IPS DF 4.7 (cell line): ENCODE data around the gene B3GALNT2.

Experiments used
- DNase-seq: peaks from one replicate; pipeline ENCODE4 v3.0.0-alpha.2; 2013; ENCODE audit warnings: low spot score; ENCODE audit errors: extremely low read depth

Gene B3GALNT2

DNA sequence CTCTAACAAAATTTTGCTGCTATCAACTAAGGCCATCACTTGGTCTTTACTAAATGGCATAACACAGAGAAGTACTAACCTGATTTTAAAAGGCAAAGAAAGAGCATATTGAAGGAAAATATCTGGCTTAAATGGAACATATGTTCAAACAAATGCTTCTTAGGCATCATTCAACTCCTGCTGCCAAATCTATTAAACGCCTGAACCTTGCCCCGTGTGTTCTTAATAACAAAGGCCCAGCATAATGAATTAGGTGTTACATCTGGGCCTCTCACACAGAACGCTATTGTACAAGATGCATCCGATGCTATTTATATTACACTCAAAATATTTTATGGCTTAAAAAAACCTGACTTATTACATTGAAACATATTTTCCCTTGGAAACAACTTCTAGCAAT is 48.4 kb downstream of the B3GALNT2 start:
- DNase-seq, result no peak

- no peak for DNase-seq
Measured at GRCh38 chr1:235455097-235455496, 49.2 kb downstream of the B3GALNT2 start.

- DNase-seq, result no peak
Measured at GRCh38 chr1:235454021-235454420, 50.2 kb downstream of the B3GALNT2 start.

DNA sequence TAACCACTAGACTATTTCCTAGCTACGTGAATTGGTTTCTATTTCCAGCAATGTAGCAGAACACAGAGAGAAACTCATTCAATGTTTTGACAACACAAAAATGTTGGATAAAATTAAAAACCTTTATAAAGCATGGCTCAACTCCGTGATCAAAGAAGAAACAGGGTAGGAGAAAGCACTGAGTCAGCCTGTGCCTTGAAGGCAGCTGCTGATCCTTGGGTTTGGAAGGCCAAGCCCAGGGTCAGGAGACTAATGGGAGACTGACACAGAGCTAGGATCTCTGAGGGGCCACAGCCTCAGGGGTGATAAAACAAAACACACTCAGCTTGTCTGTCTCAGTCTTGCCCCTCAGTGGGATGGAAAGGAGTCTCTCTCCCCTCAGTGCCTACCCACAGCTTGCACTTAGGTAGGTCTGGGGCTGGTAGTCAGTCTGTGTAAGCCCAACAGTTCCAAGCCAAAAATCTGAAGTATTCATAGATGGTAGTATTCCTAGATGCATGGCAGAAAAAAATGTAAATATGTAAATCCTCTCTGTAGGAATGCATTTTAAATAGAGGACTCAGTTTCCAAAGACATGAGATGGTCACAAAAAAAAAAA is 53.3 kb downstream of the B3GALNT2 start:
- DNase-seq, result no peak

DNA sequence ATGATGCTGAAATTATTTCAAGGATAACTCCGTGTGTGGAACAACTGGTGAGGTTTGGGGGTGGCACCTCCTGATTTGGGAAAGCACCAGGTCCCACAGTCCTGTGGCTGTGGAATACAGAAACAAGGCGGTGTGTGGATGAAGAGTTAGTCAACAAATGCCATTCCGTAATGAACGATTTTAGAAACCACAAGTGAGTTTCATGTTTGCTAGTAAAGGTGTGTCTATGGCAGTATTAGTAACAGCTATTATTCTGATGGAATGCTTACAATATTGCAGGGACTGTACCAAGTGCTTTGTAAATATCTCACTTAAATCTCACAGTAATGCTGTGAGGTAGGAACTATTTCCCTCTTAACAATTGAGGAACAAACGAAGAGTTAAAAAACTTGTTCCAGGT is 53.8 kb downstream of the B3GALNT2 start:
- DNase-seq, result no peak

GRCh38 chr1:235448616-235449015 is 55.6 kb downstream of the B3GALNT2 start:
- DNase-seq, result no peak

DNA sequence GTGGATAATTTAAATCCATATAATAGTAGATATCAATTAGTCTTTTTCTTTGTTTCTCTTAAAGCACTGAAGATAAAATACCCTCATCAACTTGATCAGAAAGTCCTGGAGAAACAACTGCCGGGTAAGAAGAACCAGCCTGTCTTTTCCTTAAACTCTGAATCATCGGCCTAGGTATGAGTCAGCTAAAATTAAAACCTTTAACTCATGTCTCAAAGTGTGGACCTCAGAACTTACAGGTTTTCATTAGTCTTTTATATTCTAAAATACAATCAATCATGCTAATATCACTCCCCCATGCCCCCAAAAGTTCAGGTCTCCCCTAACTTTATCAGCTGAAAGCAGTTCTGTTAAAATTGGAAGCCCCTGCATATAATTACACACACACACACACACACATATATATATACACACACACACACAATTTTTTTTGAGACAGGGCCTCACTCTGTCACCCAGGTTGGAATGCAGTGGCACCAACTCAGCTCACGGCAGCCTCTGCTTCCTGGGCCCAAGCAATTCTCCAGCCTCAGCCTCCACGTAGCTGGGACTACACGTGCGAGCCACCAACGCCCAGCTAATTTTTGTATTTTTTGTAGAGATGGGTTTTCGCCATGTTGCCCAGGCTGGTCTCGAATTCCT is 61.3 kb downstream of the B3GALNT2 start:
- no peak for DNase-seq

DNA sequence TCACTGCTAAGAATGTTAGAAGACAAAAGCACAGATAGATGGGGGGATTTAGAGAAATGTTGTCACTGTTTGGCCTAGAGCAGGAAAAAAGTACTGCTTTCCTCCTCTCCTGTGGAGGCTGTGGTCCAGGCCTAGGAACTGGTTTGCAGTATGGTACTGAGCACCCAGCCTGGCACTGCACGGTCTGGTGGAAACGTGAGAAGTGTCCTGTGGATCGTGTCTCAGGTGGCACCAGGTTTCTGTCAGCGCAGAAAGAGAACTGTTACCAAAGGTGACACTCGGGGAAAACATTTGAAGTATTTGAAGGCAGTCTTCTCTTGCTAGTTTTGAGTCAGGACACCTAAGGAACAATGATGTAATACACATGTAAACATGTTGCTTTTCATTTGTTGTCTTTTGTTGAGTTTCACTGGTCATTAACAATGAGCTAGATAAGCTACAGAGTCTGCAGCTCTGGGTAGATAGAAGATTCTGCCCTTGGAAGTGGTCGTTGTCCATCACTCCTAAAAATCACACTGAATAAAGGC is 63.0 kb downstream of the B3GALNT2 start:
- DNase-seq, result no peak

DNA sequence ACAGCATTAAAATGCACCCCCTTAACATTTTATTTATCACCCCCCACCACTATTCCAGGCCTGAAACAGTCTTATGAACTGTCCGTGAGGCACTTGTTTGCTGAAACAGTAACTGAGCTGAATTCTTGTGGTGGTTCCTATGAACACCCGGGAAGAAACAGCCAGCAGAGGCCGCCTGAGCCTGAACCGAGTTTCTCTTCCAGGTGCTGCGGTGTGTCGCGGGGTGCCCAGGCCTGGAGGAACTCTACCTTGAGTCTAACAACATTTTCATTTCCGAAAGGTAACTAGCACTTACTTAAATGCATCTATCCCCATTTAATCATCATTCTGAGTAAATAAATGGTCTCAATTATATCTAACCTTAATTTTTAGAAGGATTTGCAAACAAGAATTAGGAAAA is 70.3 kb downstream of the B3GALNT2 start:
- no peak for DNase-seq

DNA sequence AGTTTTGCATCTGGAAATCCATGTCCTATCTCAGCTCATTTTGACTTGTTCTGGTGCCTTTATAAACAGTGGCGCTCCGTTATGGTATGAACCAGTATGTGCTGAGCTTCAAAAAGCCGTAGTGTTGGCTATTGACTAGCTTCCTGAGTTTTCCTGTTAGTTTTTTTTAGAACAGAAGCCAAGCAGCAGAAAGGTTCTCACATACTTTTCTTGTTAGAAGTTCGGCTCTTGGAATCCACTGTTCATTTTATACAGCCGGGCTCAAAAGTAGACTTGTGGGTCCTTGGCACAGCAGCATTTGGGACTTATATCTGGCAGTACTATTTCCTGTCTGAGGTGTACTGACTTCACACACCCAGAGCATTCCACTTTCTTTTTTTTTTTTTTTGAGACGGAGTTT is 73.3 kb downstream of the B3GALNT2 start:
- DNase-seq, result no peak

GRCh38 chr1:235429143-235429542 is 75.1 kb downstream of the B3GALNT2 start:
- DNase-seq, result no peak

DNA sequence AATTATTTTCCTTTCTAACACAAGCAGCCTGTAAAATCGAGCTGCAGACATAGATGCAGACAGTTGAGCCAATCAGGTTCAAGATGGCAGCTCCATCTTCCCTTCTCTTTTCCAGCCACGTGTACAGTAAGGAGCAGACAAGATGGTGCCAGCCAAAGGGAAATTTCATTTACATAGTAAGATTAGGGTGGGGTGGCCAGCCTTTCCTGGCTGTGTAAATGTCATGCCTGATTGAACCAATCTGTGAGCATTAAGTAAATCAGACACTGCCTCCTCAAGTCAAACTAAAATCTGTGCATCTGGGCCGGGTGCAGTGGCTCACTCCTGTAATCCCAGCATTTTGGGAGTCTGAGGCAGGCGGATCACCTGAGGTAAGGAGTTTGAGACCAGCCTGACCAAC is 76.8 kb downstream of the B3GALNT2 start:
- no peak for DNase-seq

- DNase-seq, result no peak
Measured at GRCh38 chr1:235426680-235427079, 77.6 kb downstream of the B3GALNT2 start.

- no peak for DNase-seq
Measured at GRCh38 chr1:235426143-235426542, 78.1 kb downstream of the B3GALNT2 start.

DNA sequence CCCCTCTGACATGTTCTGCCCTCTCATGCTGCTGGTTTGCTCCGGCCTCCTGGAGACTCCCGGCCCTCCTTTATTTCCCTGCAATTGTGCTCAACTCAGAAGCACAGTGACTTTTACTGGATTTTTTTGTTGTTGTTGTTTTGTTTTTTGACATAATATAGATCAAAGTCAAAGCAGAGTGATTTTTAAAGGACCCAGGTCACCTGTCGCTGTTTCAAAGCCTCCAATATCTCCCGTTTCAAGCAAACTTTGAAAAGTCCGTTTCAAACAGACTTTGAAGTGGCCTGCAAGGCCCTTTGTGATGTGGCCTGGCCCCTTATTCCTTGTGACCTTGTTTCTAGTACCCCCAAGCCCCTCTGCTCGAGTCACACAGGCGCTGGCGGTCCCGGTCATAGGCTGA is 78.9 kb downstream of the B3GALNT2 start:
- DNase-seq, result no peak

DNA sequence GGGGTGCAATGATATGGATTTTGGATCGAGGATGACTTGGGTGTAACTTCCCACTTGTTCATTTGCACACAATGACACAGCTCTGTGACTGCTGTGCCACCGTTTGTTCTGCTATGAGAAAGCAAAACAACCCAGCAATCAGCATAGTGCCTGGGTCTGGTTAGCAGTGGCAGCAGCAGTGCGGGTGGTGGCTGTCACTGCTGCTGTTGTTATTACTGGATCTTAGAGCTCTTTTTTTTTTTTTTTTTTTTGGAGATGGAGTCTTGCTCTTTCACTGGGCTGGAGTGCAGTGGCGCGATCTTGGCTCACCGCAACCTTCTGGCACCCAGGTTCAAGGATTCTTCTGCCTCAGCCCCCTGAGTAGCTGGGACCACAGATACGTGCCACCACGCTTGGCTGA is 80.2 kb downstream of the B3GALNT2 start:
- DNase-seq, result no peak

DNA sequence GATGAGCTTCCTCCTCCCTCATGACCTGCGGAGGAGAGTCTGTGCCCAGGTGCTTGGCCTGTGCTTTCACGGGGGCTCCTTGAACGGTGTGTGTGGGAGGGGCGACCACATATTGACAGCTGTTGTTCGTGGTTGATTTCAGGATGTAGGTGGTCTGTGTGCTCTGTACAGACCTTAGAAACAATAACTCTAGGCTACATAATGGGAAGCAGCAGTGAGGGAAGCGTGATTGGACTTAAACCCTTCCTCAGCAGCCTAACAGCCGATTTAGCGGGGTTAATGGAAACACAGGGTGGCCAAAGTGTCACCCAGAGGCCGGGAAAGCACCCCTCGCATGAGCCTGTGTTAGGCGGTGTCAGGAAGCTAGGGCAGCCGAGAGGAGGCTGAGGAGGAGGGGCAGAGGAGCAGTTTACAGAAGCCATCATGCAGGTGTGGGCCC is 81.0 kb downstream of the B3GALNT2 start:
- DNase-seq, result no peak

DNA sequence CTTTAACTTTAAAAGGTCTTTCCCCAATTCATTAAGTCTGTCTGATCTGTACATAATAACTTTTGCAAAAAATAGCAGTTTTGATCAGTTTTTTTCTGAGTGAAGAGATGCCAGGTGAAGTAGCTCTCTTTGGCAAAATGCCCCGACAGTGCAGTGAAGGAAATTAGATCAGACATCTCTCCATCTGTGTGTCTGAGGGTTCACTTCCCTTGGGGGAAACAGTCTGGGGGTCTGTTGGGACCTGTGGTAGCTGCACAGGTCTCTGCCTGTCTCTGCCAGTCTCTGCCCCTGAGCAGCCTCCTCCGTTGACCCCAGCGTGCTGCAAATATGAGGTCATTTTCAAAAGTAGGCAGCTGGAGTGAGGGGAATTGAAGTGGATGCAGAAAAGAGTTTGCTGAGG is 82.5 kb downstream of the B3GALNT2 start:
- DNase-seq, result no peak

DNA sequence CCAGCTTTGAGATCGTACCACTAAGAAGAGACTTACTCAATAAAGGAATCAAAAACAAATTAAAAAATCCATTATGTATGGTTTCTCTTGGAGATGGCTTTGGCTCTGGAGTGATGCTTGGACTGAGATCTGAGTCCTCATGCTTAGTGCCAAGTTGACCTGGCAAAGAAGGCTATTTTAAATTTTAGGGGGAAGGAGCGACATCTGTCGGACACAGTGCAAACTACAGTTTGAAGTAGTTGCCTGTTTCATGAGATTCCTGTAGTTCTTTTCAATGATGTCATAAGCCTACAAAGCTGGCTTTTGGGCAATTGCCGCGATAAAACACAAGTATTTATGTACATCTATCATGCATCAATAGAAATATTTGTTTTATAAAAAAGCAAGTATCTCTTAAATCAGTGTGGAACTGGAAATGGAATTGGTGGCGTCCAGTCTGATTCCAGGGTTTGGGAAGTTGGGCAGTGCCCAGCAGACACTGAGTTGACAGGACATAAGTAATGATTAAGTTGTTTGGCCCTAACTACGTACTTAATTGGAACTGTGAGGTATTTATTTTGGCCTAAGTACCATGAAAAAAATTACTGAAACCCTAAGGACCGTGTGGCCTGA is 87.1 kb downstream of the B3GALNT2 start:
- no peak for DNase-seq

DNA sequence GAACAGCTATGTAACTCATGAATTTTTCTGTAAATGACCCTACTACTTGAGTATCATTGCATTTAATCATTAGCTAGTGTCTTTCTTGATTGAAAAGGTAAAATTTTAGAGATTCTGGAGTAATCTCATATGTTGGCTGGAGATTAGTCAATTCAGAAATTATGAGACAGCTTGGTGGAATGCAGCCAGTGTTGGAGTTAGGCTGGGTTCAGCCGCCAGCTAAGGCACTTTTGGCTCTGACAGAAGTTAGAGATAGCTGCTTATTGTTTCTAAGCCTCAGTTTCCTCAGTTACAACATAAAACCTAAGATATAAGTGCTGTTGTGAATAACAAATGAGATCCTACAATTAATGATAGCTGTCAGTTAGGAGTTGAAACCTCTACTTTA is 87.6 kb downstream of the B3GALNT2 start:
- DNase-seq, result no peak

DNA sequence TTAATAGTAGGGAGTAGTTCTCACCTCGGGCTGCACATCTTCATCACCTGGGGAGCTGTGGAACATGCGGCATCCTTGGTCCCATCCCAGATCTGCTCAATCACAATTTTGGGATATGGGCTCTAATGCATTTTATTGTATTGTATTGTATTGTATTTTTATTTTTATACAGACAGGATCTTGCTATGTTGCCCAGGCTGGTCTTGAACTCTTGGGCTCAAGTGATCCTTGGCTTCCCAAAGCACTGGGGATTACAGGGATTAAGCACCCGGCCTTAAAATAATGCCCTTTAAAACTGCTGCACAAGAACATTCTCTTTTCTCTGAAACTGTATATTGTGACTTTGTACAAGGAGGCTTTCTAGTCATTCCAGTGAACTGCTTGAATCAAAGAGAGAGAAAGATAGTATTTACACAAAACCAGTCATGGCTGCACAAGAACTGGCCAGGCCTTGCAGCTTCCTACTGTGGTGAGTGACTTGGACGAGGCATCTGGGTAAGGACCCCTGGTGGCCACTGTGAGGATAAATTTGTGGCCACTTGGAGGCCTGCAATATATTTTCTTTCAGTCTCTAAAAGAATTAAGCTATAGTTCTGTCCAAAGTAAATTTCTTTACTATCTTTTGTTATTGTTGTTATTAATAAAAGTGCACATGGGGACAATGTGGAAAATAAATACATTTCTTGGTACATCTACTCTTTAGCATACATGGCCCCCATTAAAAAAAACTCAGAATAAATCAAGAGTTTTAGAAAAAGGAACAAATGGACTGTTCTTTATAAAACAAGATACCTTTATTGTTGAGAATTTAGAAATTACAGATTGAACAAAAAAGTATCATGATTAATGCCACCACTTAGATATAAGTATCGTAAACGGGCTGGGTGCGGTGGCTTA is 89.0 kb downstream of the B3GALNT2 start:
- DNase-seq, result no peak
